Heart left ventricle (tissue), 16 donors: ENCODE measurements around the gene ILF2. TPM values are rescaled to one million over a fixed set of nuclear protein-coding genes. Genes with fewer than 3 reads are reported as not detected.

Experiments used
- ATAC-seq, 4 donors: fragments of 200-7000 bp; cut with Tn5 transposase; one replicate each; pipeline ENCODE4 v1.9.1; 2020 to 2022; ENCODE audit warnings: moderate library complexity in 4 of 4, mild to moderate bottlenecking in 3 of 4, moderate number of reproducible peaks in 1 of 4
- DNase-seq, 5 donors: peaks; one replicate each; pipeline ENCODE4 v3.0.0-alpha.2; 2020
- H3K27ac ChIP-seq, 12 donors: fragments of 200-600 bp; sonication (generic) in 4 of 12; one replicate each; pipeline versions ENCODE4 v1.5.0 to v1.8.0; 2016 to 2022; ENCODE audit warnings: mild to moderate bottlenecking in 2 of 12
- H3K27me3 ChIP-seq, 9 donors: fragments of 200-600 bp; sonication (generic) in 2 of 9; one replicate each; pipeline versions ENCODE4 v1.5.1 to v1.8.0; 2016 to 2022; ENCODE audit warnings: mild to moderate bottlenecking in 3 of 9
- H3K36me3 ChIP-seq, 9 donors: fragments of 200-600 bp; sonication (generic) in 2 of 9; one replicate each; pipeline versions ENCODE4 v1.5.0 to v1.8.0; 2018 to 2022; ENCODE audit warnings: mild to moderate bottlenecking in 2 of 9
- H3K4me1 ChIP-seq, 12 donors: fragments of 200-600 bp; sonication (generic) in 4 of 12; one replicate each; pipeline versions ENCODE4 v1.5.0 to v1.8.0; 2016 to 2022; ENCODE audit warnings: mild to moderate bottlenecking in 3 of 12
- H3K4me3 ChIP-seq, 12 donors: fragments of 200-600 bp; sonication (generic) in 4 of 12; one replicate each; pipeline versions ENCODE4 v1.5.0 to v1.8.0; 2017 to 2022; ENCODE audit warnings: mild to moderate bottlenecking in 9 of 12, moderate library complexity in 4 of 12
- H3K9me3 ChIP-seq, 12 donors: fragments of 200-600 bp; sonication (generic) in 4 of 12; one replicate each; pipeline versions ENCODE4 v1.5.0 to v1.8.0; 2016 to 2022; ENCODE audit warnings: mild to moderate bottlenecking in 1 of 12
- POLR2A ChIP-seq, 2 donors: fragments of 450-650 bp; IDR thresholded peaks; one replicate each; pipeline ENCODE4 v1.6.1; 2017; ENCODE audit warnings: antibody characterized with exemption in 2 of 2, mild to moderate bottlenecking in 2 of 2, moderate library complexity in 2 of 2
- WGBS, 4 donors: extraction: QIAGEN DNeasy Blood & Tissue Kit in 2 of 4; methylation state at CpG; one replicate each; pipeline versions ENCODE4 v1.1.5 to v1.1.7; 2013 to 2018; 5-methylcytosine and 5-hydroxymethylcytosine counted together
- intact Hi-C, 10 donors: fragments of 100-400 bp; cut with DNase I; formaldehyde crosslinking; loops; one replicate each; pipeline versions ENCODE4 v1.11.1 to v1.14.2; 2022
- polyA plus RNA-seq, 2 donors: library from polyadenylated mRNA; stranded (reverse); fragments of 200-250 nt; gene quantifications; one replicate each; pipeline ENCODE4 v1.2.3, GENCODE V29; 2013
- total RNA-seq, 9 donors: library from RNA; depleted of rRNA in 2 of 9; stranded (reverse); fragments of >200 nt in 2 of 9; fragmentation: NEBNext Ultra II Directional in 3 of 9; extraction: Animal tissue kit (Norgen Biotek cat#: 25700) in 3 of 9; gene quantifications; one replicate each; pipeline versions ENCODE4 v1.1.0 to v1.2.4, GENCODE V29; 2016 to 2023
- TF ChIP-seq, protein P1 (sequence below), 12 donors: fragments of 200-600 bp; sonication (generic) in 4 of 12; IDR thresholded peaks; one replicate each; pipeline versions ENCODE4 v1.5.0 to v1.8.0; 2018 to 2022; ENCODE audit warnings: antibody characterized with exemption in 12 of 12, mild to moderate bottlenecking in 5 of 12
- donor health status: ischemic (EF 13 %, LVEDD 7.1; RV severe dilation, severe dysfunction).
- donor health status: healthy with polysubstance abuse.
- donor health status: DM: no; HTN: yes; CAD: no.
- donor health status: DM: no; HTN: no; CAD: no.
- donor health status: ischemic (EF 25% LVEDD 6.9; RV normal size, moderate dysfunction).
- donor health status: ischemic (EF 25% LVEDD 5.7; RV mildly dilated, moderate dysfunction).
- donor health status: healthy.
- donor health status: DM: yes; HTN: yes; CAD: no.
- donor health status: ischemic (EF 35%, LVEDD 5.7; RV mildly dilated, moderate dysfunction).
- donor health status: nonischemic (EF 11% LVEDD 7.7; RV severe dilation, severe dysfunction).
- donor health status: DM: yes; HTN: yes; CAD: no.
- donor health status: PGD.
- donor health status: ischemic (EF 29% LVEDD 5.4; RV normal size, mild dysfunction).
- donor health status: nonischemic (EF 23%, LVEDD 6.1; RV moderate dilation, normal function).

The ILF2 gene
- total and polyA plus RNA-seq, 11 donors = 22.1 to 163 (median 74.2) TPM

DNA sequence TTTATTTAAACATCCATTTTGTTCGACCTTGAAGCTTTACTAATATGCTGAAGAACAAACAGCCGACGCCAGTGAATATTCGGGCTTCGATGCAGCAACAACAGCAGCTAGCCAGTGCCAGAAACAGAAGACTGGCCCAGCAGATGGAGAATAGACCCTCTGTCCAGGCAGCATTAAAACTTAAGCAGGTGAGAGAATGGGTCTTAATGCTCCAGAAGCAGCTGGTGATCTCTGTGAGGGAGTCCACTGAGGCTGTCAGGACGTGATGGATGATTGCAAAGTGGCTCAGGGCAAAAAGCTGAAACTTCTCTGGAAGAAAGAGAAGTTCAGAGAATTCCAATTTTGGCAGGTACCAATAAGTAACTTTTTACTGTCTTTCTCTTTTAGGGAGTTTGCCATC, 32.5 kb downstream of the ILF2 start:
- intact Hi-C loops = no loop called here
- Histone ChIP-seq H3K4me3 (no peak overlapping the region), H3K4me1 (peaks cover 4 to 85% (median 58%) of the 10 kb centered on the region in 12 donors), H3K9me3 (no peaks in the 10 kb centered on the region), H3K27me3 (no peaks in the 10 kb centered on the region), H3K36me3 (peaks cover 0 to 78% (median 74%) of the 10 kb centered on the region in 9 donors), H3K27ac (peak overlapping the region in 9 of 12 donors; percentile 8 to 100 (median 99))
- ATAC-seq = no peak
- WGBS, 4 donors = 58 to 71% (median 67%) methylated on average over 6 of the region's 6 CpGs
- no peak for TF ChIP-seq POLR2A (IDR thresholded peaks at IDR 0.05)
- TF ChIP-seq, protein P1, sequence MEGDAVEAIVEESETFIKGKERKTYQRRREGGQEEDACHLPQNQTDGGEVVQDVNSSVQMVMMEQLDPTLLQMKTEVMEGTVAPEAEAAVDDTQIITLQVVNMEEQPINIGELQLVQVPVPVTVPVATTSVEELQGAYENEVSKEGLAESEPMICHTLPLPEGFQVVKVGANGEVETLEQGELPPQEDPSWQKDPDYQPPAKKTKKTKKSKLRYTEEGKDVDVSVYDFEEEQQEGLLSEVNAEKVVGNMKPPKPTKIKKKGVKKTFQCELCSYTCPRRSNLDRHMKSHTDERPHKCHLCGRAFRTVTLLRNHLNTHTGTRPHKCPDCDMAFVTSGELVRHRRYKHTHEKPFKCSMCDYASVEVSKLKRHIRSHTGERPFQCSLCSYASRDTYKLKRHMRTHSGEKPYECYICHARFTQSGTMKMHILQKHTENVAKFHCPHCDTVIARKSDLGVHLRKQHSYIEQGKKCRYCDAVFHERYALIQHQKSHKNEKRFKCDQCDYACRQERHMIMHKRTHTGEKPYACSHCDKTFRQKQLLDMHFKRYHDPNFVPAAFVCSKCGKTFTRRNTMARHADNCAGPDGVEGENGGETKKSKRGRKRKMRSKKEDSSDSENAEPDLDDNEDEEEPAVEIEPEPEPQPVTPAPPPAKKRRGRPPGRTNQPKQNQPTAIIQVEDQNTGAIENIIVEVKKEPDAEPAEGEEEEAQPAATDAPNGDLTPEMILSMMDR (IDR thresholded peaks at IDR 0.05) = no peak
- DNase-seq = no peak

DNA sequence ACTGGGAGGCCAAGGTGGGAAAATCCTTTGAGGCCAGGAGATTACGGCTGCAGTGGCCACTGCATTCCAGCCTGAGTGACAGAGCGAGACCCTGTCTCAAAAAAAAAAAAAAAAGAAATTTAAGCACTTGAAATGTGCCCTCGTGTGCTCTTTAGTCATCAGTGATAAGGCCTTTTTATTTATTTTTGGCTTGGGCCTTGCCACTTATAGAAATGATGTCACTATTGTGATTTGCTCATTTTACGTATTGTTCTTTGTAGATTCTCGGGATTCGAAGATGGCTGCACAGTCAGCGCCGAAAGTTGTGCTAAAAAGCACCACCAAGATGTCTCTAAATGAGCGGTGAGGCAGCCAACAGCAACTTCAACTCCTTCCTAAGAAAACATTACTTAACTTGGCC, 34.5 kb downstream of the ILF2 start:
- ATAC-seq (no peak), DNase-seq (no peak)
- Histone ChIP-seq H3K9me3 (no peaks in the 10 kb centered on the region), H3K27me3 (no peaks in the 10 kb centered on the region), H3K4me1 (peaks cover 7 to 84% (median 55%) of the 10 kb centered on the region in 12 donors), H3K27ac (peak overlapping the region; percentile 11 to 100 (median 99)), H3K4me3 (peak overlapping the region in 4 of 12 donors; percentile 7 to 79 (median 77)), H3K36me3 (peaks cover 0 to 58% (median 54%) of the 10 kb centered on the region in 9 donors)
- intact Hi-C loops = no loop called here
- 64 to 70% (median 65%) methylated on average over 9 of the region's 9 CpGs for WGBS, 4 donors
- TF ChIP-seq POLR2A (IDR thresholded peaks at IDR 0.05) = no peak
- TF ChIP-seq, protein P1 (IDR thresholded peaks at IDR 0.05) = no peak

DNA sequence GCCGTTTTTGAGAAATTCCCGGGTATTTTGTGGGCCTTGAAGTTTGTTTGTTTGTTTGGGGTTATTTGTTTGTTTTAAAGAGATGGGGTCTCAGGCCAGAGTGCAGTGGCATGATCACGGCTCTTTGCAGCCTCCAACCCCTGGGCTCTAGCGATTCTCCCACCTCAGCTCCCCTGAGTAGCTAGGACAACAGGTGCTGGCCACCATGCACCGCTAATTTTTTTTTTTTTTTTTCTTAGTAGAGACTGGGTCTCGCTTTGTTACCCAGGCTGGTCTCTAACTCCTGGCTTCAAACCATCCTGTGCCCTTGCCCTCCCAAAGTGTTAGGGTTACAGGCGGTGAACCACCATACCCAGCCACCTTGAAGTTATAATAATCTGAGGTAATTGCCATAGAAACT, 34.9 kb downstream of the ILF2 start:
- intact Hi-C loops = no loop called here
- H3K4me3 ChIP-seq = peak overlapping the region in 9 of 12 donors; percentile 74 to 99 (median 86)
- no peaks in the 10 kb centered on the region for H3K9me3 ChIP-seq
- H3K4me1 ChIP-seq = peaks cover 6 to 84% (median 51%) of the 10 kb centered on the region in 12 donors
- H3K27ac ChIP-seq = peak overlapping the region in 11 of 12 donors; percentile 51 to 100 (median 99)
- H3K36me3 ChIP-seq = peaks cover 0 to 54% (median 50%) of the 10 kb centered on the region in 9 donors
- ATAC-seq = no peak
- H3K27me3 ChIP-seq = no peaks in the 10 kb centered on the region
- WGBS, 4 donors = 80 to 82% (median 81%) methylated on average over 7 of the region's 7 CpGs
- TF ChIP-seq, protein P1 (IDR thresholded peaks at IDR 0.05) = no peak
- no peak for TF ChIP-seq POLR2A (IDR thresholded peaks at IDR 0.05)
- DNase-seq = no peak

DNA sequence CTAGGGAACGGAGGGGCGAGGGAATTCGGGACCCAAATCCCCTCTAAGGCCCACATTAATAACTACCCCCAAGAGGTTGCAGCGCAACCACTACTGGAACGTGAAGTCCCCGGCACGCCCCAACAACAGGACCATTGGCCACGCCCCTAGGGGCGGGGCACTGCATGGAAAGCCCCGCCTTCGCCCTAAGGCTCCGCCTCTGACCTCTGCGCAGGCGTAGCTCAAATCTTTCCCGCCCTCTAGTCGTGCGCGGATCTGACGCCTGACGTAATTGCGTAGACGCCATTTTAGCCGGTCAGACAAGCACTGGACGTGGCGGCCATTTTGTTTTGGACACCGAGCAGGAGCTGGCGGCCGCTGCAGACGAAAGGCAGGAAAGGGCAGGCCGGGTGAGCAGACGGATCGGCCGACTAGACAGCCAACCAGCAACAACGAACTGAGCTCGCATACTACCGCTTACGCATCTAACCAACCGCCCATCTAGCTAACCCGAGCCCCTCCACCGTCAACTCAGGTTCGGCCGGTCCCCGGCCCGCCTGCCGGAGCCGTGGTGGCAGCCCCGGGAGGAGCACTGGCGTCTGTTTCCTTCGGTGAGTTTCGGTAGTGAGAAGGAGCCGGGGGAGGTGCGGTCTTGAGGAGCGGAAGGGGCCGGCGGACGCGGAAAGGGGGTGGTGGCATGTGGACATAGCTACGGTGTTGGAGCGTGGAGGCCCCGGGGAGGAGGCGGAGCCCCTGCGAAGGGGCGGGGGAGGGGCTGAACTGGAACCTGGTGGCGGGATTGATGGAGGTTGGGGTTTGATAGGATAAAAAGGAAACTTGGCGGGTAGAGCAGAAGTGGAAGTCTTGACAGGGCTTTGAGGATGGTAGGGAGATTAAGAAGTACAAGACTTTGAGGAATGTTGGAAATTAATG, 36.8 kb downstream of the ILF2 start, which contains the start of gene CHTOP:
Gene CHTOP (plus strand): TSS at position 313 of the 912 bp plus-strand sequence. CDS start 2,523 bp downstream, outside the sequence.
- intact Hi-C loops = loop anchor here in 4 of 10 donors (5.0 kb wide), 4 partner anchors 33 to 102 kb away; partner anchors contain the start of genes ILF2 (in 3 of the 4) and INTS3 (in 1 of the 4)
- peak within 1 kb of the TSS; percentile 99 to 100 (median 100) for H3K27ac ChIP-seq
- DNase-seq (peak; percentile 97 to 98 (median 98)), ATAC-seq (peak; percentile 90 to 94 (median 93))
- H3K9me3 ChIP-seq = no peaks in the 10 kb centered on the region
- H3K4me1 ChIP-seq = peaks cover 4 to 82% (median 51%) of the 10 kb centered on the region in 12 donors
- peaks cover 0 to 35% (median 31%) of the 10 kb centered on the region in 9 donors for H3K36me3 ChIP-seq
- TF ChIP-seq, protein P1 (IDR thresholded peaks at IDR 0.05) = no peak
- TF ChIP-seq POLR2A (IDR thresholded peaks at IDR 0.05) = peak; percentile 56 to 95
- WGBS, 4 donors = 1 to 2% (median 2%) methylated on average over 56 to 65 of the region's 65 CpGs
- H3K27me3 ChIP-seq = no peaks in the 10 kb centered on the region
- peak within 1 kb of the TSS; percentile 64 to 99 (median 82) for H3K4me3 ChIP-seq
